WTC11 (cell line): ENCODE results near the gene CAPN9. TPM values are rescaled to one million over a fixed set of nuclear protein-coding genes. Genes with fewer than 3 reads are reported as not detected.

Experiments
- ATAC-seq: fragments of 200-7000 bp; cut with Tn5 transposase; 2 replicates; pipeline ENCODE4 v1.10.0; 2021; ENCODE audit warnings: mild to moderate bottlenecking, moderate library complexity
- CTCF ChIA-PET: fragments of 300-600 bp; sonication (Branson Sonifier 250); formaldehyde crosslinking; loops from one replicate; lab custom pipeline; 2021; ENCODE audit warnings: antibody characterized with exemption; lab: Charles Lee
- POLR2A ChIA-PET: fragments of 350-600 bp; sonication (Branson Sonifier 250); formaldehyde crosslinking; loops from one replicate; lab custom pipeline; 2021; ENCODE audit warnings: antibody characterized with exemption; lab: Charles Lee
- DNase-seq: peaks from one replicate; pipeline ENCODE4 v3.0.0; 2021; ENCODE audit warnings: low spot score
- H3K27ac Mint-ChIP-seq: 2 replicates; pipeline ENCODE4 v1.8.0; 2021; ENCODE audit warnings: mixed read lengths
- H3K27me3 Mint-ChIP-seq: 2 replicates; pipeline ENCODE4 v1.8.0; 2021; ENCODE audit warnings: low read depth, mild to moderate bottlenecking, moderate library complexity, mixed read lengths
- H3K36me3 Mint-ChIP-seq: 2 replicates; pipeline ENCODE4 v1.8.0; 2021; ENCODE audit warnings: mixed read lengths
- H3K4me1 Mint-ChIP-seq: 2 replicates; pipeline ENCODE4 v1.8.0; 2022; ENCODE audit warnings: mixed read lengths
- H3K4me3 Mint-ChIP-seq: 2 replicates; pipeline ENCODE4 v1.8.0; 2021; ENCODE audit warnings: mild to moderate bottlenecking, moderate library complexity, mixed read lengths
- H3K9me3 Mint-ChIP-seq: 2 replicates; pipeline ENCODE4 v1.8.0; 2021; ENCODE audit warnings: mixed read lengths
- CBFB ChIP-seq: sonication (generic); formaldehyde crosslinking; IDR thresholded peaks from 2 replicates; pipeline ENCODE4 v1.8.1; 2022; ENCODE audit warnings: mild to moderate bottlenecking, low read depth, missing genetic modification reagents
- CREB1 ChIP-seq: sonication (generic); formaldehyde crosslinking; IDR thresholded peaks from 2 replicates; pipeline ENCODE4 v1.8.0; 2023; ENCODE audit warnings: mild to moderate bottlenecking, missing genetic modification reagents
- ELF4 ChIP-seq: sonication (generic); formaldehyde crosslinking; IDR thresholded peaks from 2 replicates; pipeline ENCODE4 v1.8.1; 2022; ENCODE audit warnings: low read depth, mild to moderate bottlenecking, moderate library complexity, missing genetic modification reagents
- ESRRA ChIP-seq: sonication (generic); formaldehyde crosslinking; IDR thresholded peaks from 2 replicates; pipeline ENCODE4 v1.8.1; 2022; ENCODE audit warnings: mild to moderate bottlenecking, missing genetic modification reagents, borderline replicate concordance
- HMGXB4 ChIP-seq: sonication (generic); formaldehyde crosslinking; IDR thresholded peaks from 2 replicates; pipeline ENCODE4 v1.8.1; 2023; ENCODE audit warnings: mild to moderate bottlenecking, moderate library complexity, missing genetic modification reagents
- MXD4 ChIP-seq: fragments of 250-450 bp; sonication (Bioruptor Pico); IDR thresholded peaks from 2 replicates; pipeline ENCODE4 v1.8.0; 2021; ENCODE audit warnings: mild to moderate bottlenecking, moderate library complexity, borderline replicate concordance
- NR2C2 ChIP-seq: sonication (generic); formaldehyde crosslinking; IDR thresholded peaks from 2 replicates; pipeline ENCODE4 v1.8.0; 2022; ENCODE audit warnings: mild to moderate bottlenecking, missing genetic modification reagents
- OVOL2 ChIP-seq: fragments of 250-450 bp; sonication (Bioruptor Pico); IDR thresholded peaks from 2 replicates; pipeline ENCODE4 v1.9.0; 2021; ENCODE audit warnings: mild to moderate bottlenecking, borderline replicate concordance
- PRRX2 ChIP-seq: fragments of 250-450 bp; sonication (Bioruptor Pico); IDR thresholded peaks from 2 replicates; pipeline ENCODE4 v1.8.0; 2021; ENCODE audit warnings: mild to moderate bottlenecking
- RELA ChIP-seq: sonication (generic); formaldehyde crosslinking; IDR thresholded peaks from 2 replicates; pipeline ENCODE4 v1.8.1; 2022; ENCODE audit warnings: missing genetic modification reagents, mild to moderate bottlenecking, borderline replicate concordance
- USF1 ChIP-seq: sonication (generic); formaldehyde crosslinking; IDR thresholded peaks from 2 replicates; pipeline ENCODE4 v1.8.0; 2022; ENCODE audit warnings: mild to moderate bottlenecking, missing genetic modification reagents
- ZNF263 ChIP-seq: sonication (generic); formaldehyde crosslinking; IDR thresholded peaks from 2 replicates; pipeline ENCODE4 v1.8.1; 2022; ENCODE audit warnings: low read depth, mild to moderate bottlenecking, moderate library complexity, missing genetic modification reagents
- ZNF317 ChIP-seq: sonication (generic); formaldehyde crosslinking; IDR thresholded peaks from 2 replicates; pipeline ENCODE4 v1.8.1; 2023; ENCODE audit warnings: low read depth, mild to moderate bottlenecking, moderate library complexity, missing genetic modification reagents, borderline replicate concordance
- ZNF396 ChIP-seq: fragments of 250-450 bp; sonication (Bioruptor Pico); IDR thresholded peaks from 2 replicates; pipeline ENCODE4 v1.8.0; 2021; ENCODE audit warnings: mild to moderate bottlenecking, moderate library complexity, borderline replicate concordance
- ZNF416 ChIP-seq: fragments of 250-450 bp; sonication (Bioruptor Pico); IDR thresholded peaks from 2 replicates; pipeline ENCODE4 v1.9.0; 2021; ENCODE audit warnings: mild to moderate bottlenecking, inconsistent platforms
- total RNA-seq: library from RNA; stranded (reverse); gene quantifications from 3 replicates; pipeline ENCODE4 v1.2.3, GENCODE V29; 2021
- TF ChIP-seq, protein P1 (sequence below): sonication (generic); formaldehyde crosslinking; IDR thresholded peaks from 2 replicates; pipeline ENCODE4 v1.8.0; 2023; ENCODE audit warnings: missing genetic modification reagents, mild to moderate bottlenecking, borderline replicate concordance
- TF ChIP-seq, protein P2 (sequence below): sonication (generic); formaldehyde crosslinking; IDR thresholded peaks from 2 replicates; pipeline ENCODE4 v1.8.1; 2023; ENCODE audit warnings: mild to moderate bottlenecking, missing genetic modification reagents, borderline replicate concordance
- TF ChIP-seq, protein P3 (sequence below): sonication (generic); formaldehyde crosslinking; IDR thresholded peaks from 2 replicates; pipeline ENCODE4 v1.8.1; 2023; ENCODE audit warnings: mild to moderate bottlenecking, missing genetic modification reagents, moderate library complexity

The CAPN9 gene
- total RNA-seq, 1 experiment from 2014 or later, result not detected

DNA sequence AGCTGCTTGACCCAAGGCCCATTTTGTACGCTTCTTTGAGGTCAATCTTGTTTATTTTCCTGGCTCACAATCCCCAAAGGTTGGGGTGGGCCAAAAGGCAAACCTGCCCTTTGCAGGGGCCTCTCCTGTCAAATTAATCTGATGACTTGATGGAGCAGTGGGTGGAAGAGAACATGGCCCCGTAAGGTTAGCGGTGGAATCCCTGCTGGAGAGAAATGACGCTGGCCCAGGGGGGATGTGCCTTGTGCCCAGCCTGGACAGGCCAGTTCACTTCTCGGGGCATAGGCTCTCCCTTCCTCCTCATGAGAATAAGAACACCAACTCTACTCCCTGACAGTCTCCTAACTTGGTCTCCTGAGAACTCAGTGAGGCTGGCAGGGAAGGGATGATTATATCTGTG is 80.6 kb downstream of the CAPN9 start (continued):
- TF ChIP-seq, protein P1, sequence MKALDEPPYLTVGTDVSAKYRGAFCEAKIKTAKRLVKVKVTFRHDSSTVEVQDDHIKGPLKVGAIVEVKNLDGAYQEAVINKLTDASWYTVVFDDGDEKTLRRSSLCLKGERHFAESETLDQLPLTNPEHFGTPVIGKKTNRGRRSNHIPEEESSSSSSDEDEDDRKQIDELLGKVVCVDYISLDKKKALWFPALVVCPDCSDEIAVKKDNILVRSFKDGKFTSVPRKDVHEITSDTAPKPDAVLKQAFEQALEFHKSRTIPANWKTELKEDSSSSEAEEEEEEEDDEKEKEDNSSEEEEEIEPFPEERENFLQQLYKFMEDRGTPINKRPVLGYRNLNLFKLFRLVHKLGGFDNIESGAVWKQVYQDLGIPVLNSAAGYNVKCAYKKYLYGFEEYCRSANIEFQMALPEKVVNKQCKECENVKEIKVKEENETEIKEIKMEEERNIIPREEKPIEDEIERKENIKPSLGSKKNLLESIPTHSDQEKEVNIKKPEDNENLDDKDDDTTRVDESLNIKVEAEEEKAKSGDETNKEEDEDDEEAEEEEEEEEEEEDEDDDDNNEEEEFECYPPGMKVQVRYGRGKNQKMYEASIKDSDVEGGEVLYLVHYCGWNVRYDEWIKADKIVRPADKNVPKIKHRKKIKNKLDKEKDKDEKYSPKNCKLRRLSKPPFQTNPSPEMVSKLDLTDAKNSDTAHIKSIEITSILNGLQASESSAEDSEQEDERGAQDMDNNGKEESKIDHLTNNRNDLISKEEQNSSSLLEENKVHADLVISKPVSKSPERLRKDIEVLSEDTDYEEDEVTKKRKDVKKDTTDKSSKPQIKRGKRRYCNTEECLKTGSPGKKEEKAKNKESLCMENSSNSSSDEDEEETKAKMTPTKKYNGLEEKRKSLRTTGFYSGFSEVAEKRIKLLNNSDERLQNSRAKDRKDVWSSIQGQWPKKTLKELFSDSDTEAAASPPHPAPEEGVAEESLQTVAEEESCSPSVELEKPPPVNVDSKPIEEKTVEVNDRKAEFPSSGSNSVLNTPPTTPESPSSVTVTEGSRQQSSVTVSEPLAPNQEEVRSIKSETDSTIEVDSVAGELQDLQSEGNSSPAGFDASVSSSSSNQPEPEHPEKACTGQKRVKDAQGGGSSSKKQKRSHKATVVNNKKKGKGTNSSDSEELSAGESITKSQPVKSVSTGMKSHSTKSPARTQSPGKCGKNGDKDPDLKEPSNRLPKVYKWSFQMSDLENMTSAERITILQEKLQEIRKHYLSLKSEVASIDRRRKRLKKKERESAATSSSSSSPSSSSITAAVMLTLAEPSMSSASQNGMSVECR (CRISPR knock-in tag), result no peak
- no peak for TF ChIP-seq USF1 (CRISPR knock-in tag)
- no peak for TF ChIP-seq RELA
- no peak for TF ChIP-seq OVOL2 (CRISPR knock-in tag)
- no peak for TF ChIP-seq CBFB (CRISPR knock-in tag)
- TF ChIP-seq, protein P2, sequence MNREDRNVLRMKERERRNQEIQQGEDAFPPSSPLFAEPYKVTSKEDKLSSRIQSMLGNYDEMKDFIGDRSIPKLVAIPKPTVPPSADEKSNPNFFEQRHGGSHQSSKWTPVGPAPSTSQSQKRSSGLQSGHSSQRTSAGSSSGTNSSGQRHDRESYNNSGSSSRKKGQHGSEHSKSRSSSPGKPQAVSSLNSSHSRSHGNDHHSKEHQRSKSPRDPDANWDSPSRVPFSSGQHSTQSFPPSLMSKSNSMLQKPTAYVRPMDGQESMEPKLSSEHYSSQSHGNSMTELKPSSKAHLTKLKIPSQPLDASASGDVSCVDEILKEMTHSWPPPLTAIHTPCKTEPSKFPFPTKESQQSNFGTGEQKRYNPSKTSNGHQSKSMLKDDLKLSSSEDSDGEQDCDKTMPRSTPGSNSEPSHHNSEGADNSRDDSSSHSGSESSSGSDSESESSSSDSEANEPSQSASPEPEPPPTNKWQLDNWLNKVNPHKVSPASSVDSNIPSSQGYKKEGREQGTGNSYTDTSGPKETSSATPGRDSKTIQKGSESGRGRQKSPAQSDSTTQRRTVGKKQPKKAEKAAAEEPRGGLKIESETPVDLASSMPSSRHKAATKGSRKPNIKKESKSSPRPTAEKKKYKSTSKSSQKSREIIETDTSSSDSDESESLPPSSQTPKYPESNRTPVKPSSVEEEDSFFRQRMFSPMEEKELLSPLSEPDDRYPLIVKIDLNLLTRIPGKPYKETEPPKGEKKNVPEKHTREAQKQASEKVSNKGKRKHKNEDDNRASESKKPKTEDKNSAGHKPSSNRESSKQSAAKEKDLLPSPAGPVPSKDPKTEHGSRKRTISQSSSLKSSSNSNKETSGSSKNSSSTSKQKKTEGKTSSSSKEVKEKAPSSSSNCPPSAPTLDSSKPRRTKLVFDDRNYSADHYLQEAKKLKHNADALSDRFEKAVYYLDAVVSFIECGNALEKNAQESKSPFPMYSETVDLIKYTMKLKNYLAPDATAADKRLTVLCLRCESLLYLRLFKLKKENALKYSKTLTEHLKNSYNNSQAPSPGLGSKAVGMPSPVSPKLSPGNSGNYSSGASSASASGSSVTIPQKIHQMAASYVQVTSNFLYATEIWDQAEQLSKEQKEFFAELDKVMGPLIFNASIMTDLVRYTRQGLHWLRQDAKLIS (CRISPR knock-in tag), result no peak
- TF ChIP-seq CREB1 (CRISPR knock-in tag), result no peak

DNA sequence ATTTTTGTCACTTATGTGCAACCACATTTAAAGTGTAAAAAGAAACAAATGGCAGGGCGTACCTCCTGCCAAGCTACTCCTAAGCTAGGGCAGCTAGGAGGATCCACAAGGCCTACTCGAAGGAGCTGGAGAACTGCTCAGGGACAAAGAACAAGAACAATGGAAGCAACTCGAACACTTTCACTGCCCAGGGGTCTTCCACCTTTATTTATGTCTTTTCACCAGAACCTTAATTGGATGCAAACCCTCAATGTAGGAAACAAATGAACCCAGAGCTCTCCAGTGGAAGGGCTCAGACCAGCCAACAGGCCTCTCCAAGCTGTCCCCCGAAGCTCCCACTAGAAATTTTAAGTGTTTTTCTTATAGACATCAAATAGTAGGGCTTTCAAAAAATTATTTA is 81.2 kb downstream of the CAPN9 start:
- CTCF ChIA-PET, result interaction anchor here (0.8 to 1.3 kb wide), 2 partner anchors 34 to 264 kb away, joined by 3 read pairs; no protein-coding TSS in a partner anchor

DNA sequence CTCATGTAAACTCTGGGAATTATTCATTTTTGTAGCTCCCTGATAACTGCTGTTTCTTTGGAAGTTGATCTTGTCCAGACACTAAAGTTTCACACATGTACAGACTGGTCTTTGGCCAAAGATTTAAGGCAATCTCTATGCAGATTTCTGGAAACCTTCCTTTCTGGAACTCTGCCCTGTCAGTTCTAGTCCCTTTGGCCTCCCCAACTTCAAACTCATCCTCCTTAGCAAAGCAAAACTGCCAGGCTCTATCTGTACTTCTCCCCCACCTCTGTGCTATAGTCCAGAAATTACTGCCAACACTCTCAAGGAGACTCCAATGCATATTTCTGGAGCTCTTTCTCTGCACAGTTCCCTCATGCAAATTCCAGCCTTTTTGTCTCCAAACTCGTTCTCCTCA is 84.6 kb downstream of the CAPN9 start:
- Mint-ChIP-seq H3K4me3 (no peak overlapping the region), H3K36me3 (no peaks in the 10 kb centered on the region), H3K27ac (no peak overlapping the region), H3K27me3 (no peaks in the 10 kb centered on the region), H3K9me3 (no peaks in the 10 kb centered on the region), H3K4me1 (no peaks in the 10 kb centered on the region)
- CTCF ChIA-PET, result no interaction called here
- ATAC-seq (no peak), DNase-seq (no peak)
- POLR2A ChIA-PET, result no interaction called here
- TF ChIP-seq ZNF396 (CRISPR knock-in tag), result no peak
- TF ChIP-seq, protein P3, sequence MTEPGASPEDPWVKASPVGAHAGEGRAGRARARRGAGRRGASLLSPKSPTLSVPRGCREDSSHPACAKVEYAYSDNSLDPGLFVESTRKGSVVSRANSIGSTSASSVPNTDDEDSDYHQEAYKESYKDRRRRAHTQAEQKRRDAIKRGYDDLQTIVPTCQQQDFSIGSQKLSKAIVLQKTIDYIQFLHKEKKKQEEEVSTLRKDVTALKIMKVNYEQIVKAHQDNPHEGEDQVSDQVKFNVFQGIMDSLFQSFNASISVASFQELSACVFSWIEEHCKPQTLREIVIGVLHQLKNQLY (CRISPR knock-in tag), result no peak
- no peak for TF ChIP-seq MXD4 (CRISPR knock-in tag)
- TF ChIP-seq ELF4 (CRISPR knock-in tag), result no peak
- TF ChIP-seq, protein P1 (CRISPR knock-in tag), result no peak
- TF ChIP-seq ZNF263, result no peak

More for the DNA sequence above, 81.2 kb downstream of the CAPN9 start:
- no peaks in the 10 kb centered on the region for H3K4me1 Mint-ChIP-seq
- no peaks in the 10 kb centered on the region for H3K9me3 Mint-ChIP-seq
- H3K4me3 Mint-ChIP-seq, result no peak overlapping the region
- H3K36me3 Mint-ChIP-seq, result no peaks in the 10 kb centered on the region
- POLR2A ChIA-PET, result no interaction called here
- ATAC-seq, result no peak
- DNase-seq, result no peak
- H3K27me3 Mint-ChIP-seq, result no peaks in the 10 kb centered on the region; the same call in 1 of the 2 replicates
- TF ChIP-seq ZNF317 (CRISPR knock-in tag), result no peak
- no peak for TF ChIP-seq NR2C2
- no peak for TF ChIP-seq PRRX2 (CRISPR knock-in tag)
- no peak for TF ChIP-seq ESRRA (CRISPR knock-in tag)
- no peak for TF ChIP-seq HMGXB4
- TF ChIP-seq ZNF416, result no peak
- H3K27ac Mint-ChIP-seq, result no peak overlapping the region
